CD4-positive, alpha-beta T cell treated with Interleukin-12 subunit alpha and Interleukin-12 subunit beta, for 1 hour (primary cell): ENCODE data around the gene RRM2.

Source experiments
- DNase-seq: peaks from one replicate; pipeline ENCODE4 v3.0.0-alpha.2; 2020

The RRM2 gene

DNA sequence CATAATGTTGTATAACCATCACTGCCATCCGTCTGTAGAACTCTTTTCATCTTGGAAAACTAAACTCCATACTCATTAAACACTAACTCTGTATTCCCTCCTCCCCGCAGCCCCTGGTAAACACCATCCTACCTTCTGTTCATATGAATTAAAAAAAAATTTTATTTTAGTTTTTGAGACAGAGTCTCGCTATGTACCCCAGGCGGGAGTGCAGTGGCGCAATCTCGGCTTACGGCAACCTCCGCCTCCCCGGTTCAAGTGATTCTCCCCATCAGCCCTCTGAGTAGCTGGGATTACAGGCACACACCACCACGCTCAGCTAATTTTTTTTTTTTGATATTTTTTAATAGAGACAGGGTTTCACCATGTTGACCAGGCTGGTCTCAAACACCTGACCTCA is 52.9 kb downstream of the RRM2 start:
- DNase-seq, result no peak

DNA sequence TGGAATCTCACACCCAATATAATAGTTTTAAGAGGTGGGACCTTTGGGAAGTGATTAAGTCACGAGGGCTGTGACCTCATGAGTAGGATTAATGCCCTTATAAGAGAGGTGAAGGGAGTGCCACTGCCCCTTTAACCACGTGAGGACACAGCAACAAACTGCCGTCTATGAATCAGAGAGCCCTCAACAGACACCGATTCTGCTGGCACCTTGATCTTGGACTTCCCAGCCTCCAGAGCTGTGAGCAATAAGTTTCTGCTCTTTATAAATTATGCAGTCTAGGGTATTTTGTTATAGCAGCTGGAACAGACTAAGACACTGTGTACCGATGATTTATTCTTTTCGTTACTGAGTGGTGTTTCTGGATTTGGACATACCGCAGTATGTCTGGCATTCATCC is 56.2 kb downstream of the RRM2 start:
- DNase-seq, result no peak

DNA sequence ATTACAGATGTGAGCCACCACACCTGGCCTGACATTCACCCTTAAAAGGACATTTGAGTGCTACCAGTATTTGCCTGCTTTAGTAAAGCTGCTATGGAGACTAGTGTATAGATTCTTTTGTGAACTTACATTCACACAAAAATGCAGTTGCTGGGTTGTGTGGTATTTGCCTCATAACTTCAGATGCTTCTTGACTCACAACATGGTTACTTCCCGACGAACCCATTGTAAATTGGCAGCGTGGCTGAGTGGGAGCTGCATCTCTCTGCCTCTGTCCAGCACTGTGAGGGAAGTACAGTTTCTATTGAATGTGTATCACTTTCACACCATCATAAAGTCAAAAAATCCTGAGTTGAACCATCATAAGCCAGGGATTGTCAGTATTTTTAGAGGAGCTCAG is 56.9 kb downstream of the RRM2 start:
- DNase-seq, result no peak

DNA sequence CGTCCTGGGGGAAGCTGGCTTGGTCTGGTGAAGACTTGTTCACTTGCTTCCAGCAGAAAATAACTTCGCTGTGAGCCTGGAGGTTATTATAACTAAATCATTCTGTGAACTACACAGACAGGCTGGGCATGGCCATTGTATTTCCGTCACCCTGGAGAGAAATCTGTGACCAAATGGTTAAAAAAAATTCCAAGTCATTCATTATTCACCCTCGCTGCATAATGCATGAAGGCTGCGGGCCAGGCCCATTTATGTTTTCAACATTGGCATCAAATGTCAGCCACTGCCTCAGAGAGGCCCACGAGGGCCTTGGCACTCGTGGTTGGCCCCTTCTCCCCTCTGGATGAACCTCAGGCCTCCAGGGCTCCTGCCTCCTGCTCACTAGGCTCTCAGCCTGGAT is 57.7 kb downstream of the RRM2 start:
- DNase-seq, result no peak
